ENCODE data around the gene TENT4B. TPM values are rescaled to one million over a fixed set of nuclear protein-coding genes. Genes with fewer than 3 reads are reported as not detected.

The TENT4B gene
- total RNA-seq, 2 donors from 2014 or later: 12.8 to 14.1 TPM

GRCh38 chr16:50137268-50137667 is 15.8 kb upstream of the TENT4B start:
- H3K27ac ChIP-seq (ENCODE audit: low read depth, low read length): no peak overlapping the region
- no peaks in the 10 kb centered on the region for H3K27me3 Mint-ChIP-seq (ENCODE audit: insufficient read depth)
- no peaks in the 10 kb centered on the region for H3K4me1 Mint-ChIP-seq
- no peak for TF ChIP-seq CTCF (conservative IDR thresholded peaks at IDR 0.05)
- no peak for DNase-seq
- H3K27ac Mint-ChIP-seq: no peak overlapping the region
- no peaks in the 10 kb centered on the region for H3K4me1 ChIP-seq (ENCODE audit: control insufficient read depth, insufficient read depth, low read length)
- no peaks in the 10 kb centered on the region for H3K27me3 ChIP-seq (ENCODE audit: control insufficient read depth, insufficient read depth, low read length, poor library complexity, severe bottlenecking)
- no peak overlapping the region for H3K4me3 ChIP-seq (ENCODE audit: low read length)
- H3K9ac ChIP-seq (ENCODE audit: extremely low read depth, low read length, poor library complexity, severe bottlenecking): no peak overlapping the region
- no peaks in the 10 kb centered on the region for H3K9me3 ChIP-seq (ENCODE audit: control insufficient read depth, low read length)
- no peak overlapping the region for H3K4me3 Mint-ChIP-seq
- H3K36me3 Mint-ChIP-seq (ENCODE audit: low read depth): no peaks in the 10 kb centered on the region
- H3K9me3 Mint-ChIP-seq: peaks cover 9% of the 10 kb centered on the region
- H3K36me3 ChIP-seq (ENCODE audit: control insufficient read depth, insufficient read depth, low read length): no peaks in the 10 kb centered on the region
- WGBS, 2 experiments (ENCODE audit: insufficient coverage in 1 of 2, insufficient read length in 1 of 2): 96 to 100% methylated on average over 2 to 3 of the region's 3 CpGs

- no peak for DNase-seq
- TF ChIP-seq CTCF (conservative IDR thresholded peaks at IDR 0.05): no peak
- Mint-ChIP-seq H3K9me3 (peaks cover 9% of the 10 kb centered on the region), H3K27me3 (ENCODE audit: insufficient read depth) (no peaks in the 10 kb centered on the region), H3K4me1 (no peaks in the 10 kb centered on the region), H3K4me3 (no peak overlapping the region), H3K36me3 (ENCODE audit: low read depth) (no peaks in the 10 kb centered on the region), H3K27ac (no peak overlapping the region)
- H3K27ac ChIP-seq (ENCODE audit: low read depth, low read length): no peak overlapping the region
- no peak overlapping the region for H3K4me3 ChIP-seq (ENCODE audit: low read length)
- WGBS, 2 experiments (ENCODE audit: insufficient coverage in 1 of 2, insufficient read length in 1 of 2): no CpG with 5 or more reads among the region's 1 CpG
- no peaks in the 10 kb centered on the region for H3K27me3 ChIP-seq (ENCODE audit: control insufficient read depth, insufficient read depth, low read length, poor library complexity, severe bottlenecking)
- no peaks in the 10 kb centered on the region for H3K9me3 ChIP-seq (ENCODE audit: control insufficient read depth, low read length)
- no peaks in the 10 kb centered on the region for H3K4me1 ChIP-seq (ENCODE audit: control insufficient read depth, insufficient read depth, low read length)
- no peak overlapping the region for H3K9ac ChIP-seq (ENCODE audit: extremely low read depth, low read length, poor library complexity, severe bottlenecking)
- H3K36me3 ChIP-seq (ENCODE audit: control insufficient read depth, insufficient read depth, low read length): no peaks in the 10 kb centered on the region
These were observed 13.5 kb upstream of the TENT4B start for GRCh38 chr16:50139580-50139979.

- Mint-ChIP-seq H3K27ac (no peak overlapping the region), H3K4me3 (no peak overlapping the region), H3K9me3 (peaks cover 9% of the 10 kb centered on the region), H3K4me1 (peaks cover 5% of the 10 kb centered on the region), H3K36me3 (ENCODE audit: low read depth) (no peaks in the 10 kb centered on the region), H3K27me3 (ENCODE audit: insufficient read depth) (no peaks in the 10 kb centered on the region)
- H3K9ac ChIP-seq (ENCODE audit: extremely low read depth, low read length, poor library complexity, severe bottlenecking): no peak overlapping the region
- DNase-seq: no peak
- peaks cover 4% of the 10 kb centered on the region for H3K4me1 ChIP-seq (ENCODE audit: control insufficient read depth, insufficient read depth, low read length)
- TF ChIP-seq CTCF (conservative IDR thresholded peaks at IDR 0.05): no peak
- WGBS, 2 experiments (ENCODE audit: insufficient coverage in 1 of 2, insufficient read length in 1 of 2): 91 to 100% methylated on average over 1 to 2 of the region's 2 CpGs
- H3K36me3 ChIP-seq (ENCODE audit: control insufficient read depth, insufficient read depth, low read length): no peaks in the 10 kb centered on the region
- no peaks in the 10 kb centered on the region for H3K9me3 ChIP-seq (ENCODE audit: control insufficient read depth, low read length)
- H3K4me3 ChIP-seq (ENCODE audit: low read length): no peak overlapping the region
- no peaks in the 10 kb centered on the region for H3K27me3 ChIP-seq (ENCODE audit: control insufficient read depth, insufficient read depth, low read length, poor library complexity, severe bottlenecking)
- H3K27ac ChIP-seq (ENCODE audit: low read depth, low read length): no peak overlapping the region
These were observed 8.9 kb upstream of the TENT4B start for GRCh38 chr16:50144211-50144610.
